B cell (primary cell): ENCODE results near the gene RIC8A. TPM values are rescaled to one million over a fixed set of nuclear protein-coding genes. Genes with fewer than 3 reads are reported as not detected.

Experiments used
- ATAC-seq: fragments of 200-7000 bp; cut with Tn5 transposase; one replicate; pipeline ENCODE4 v1.10.0; 2021; ENCODE audit warnings: low read depth, mild to moderate bottlenecking, moderate number of reproducible peaks, moderate library complexity
- CTCF ChIA-PET: fragments of 350-600 bp; sonication (Branson Sonifier 250); formaldehyde crosslinking; loops from one replicate; lab custom pipeline; 2021; ENCODE audit warnings: antibody characterized with exemption, inconsistent platforms; lab: Charles Lee
- POLR2A ChIA-PET: fragments of 350-600 bp; sonication (Branson Sonifier 250); formaldehyde crosslinking; loops from one replicate; lab custom pipeline; 2021; ENCODE audit warnings: antibody characterized with exemption; lab: Charles Lee
- DNase-seq: peaks from one replicate; pipeline ENCODE4 v3.0.0; 2013
- H2AFZ ChIP-seq: 2 replicates; pipeline ENCODE4 v1.6.1; 2012; ENCODE audit warnings: mild to moderate bottlenecking, low read depth, low read length; ENCODE audit not compliant: insufficient read depth, poor library complexity, severe bottlenecking
- H3K27ac ChIP-seq, 2 donors: 1 replicate in 1 of 2; 2 replicates in 1 of 2; pipeline ENCODE4 v1.5.1; 2012 to 2013; ENCODE audit warnings: low read length in 2 of 2, mild to moderate bottlenecking in 2 of 2, moderate library complexity in 1 of 2
- H3K27me3 ChIP-seq, 4 experiments: fragments of 200-600 bp in 1 of 4; sonication (generic) in 1 of 4; replicated peaks in 1 of 4; 1 replicate in 2 of 4; 2 replicates in 2 of 4; pipeline versions ENCODE4 v1.6.1 to v1.7.0; 2013 to 2016; ENCODE audit warnings: low read length in 3 of 4, mild to moderate bottlenecking in 2 of 4, mixed read lengths in 1 of 4, moderate library complexity in 1 of 4; ENCODE audit not compliant: insufficient read depth in 4 of 4, control insufficient read depth in 3 of 4; ENCODE audit errors: control extremely low read depth in 1 of 4
- H3K36me3 ChIP-seq, 2 experiments: replicated peaks in 1 of 2; 1 replicate in 1 of 2; 2 replicates in 1 of 2; pipeline versions ENCODE4 v1.6.1 to v1.7.1; 2013; ENCODE audit warnings: low read length in 1 of 2; ENCODE audit not compliant: insufficient read depth in 2 of 2, control insufficient read depth in 1 of 2; ENCODE audit errors: control extremely low read depth in 1 of 2, extremely low read depth in 1 of 2
- H3K4me1 ChIP-seq, 2 donors: fragments of 200-600 bp in 1 of 2; sonication (generic) in 1 of 2; 1 replicate in 1 of 2; 2 replicates in 1 of 2; pipeline versions ENCODE4 v1.5.1 to v1.6.1; 2013 to 2017; ENCODE audit warnings: low read length in 2 of 2; ENCODE audit not compliant: control insufficient read depth in 2 of 2, insufficient read depth in 2 of 2
- H3K4me2 ChIP-seq: replicated peaks from 2 replicates; pipeline ENCODE3; 2012; ENCODE audit warnings: mild to moderate bottlenecking, low read depth, low read length; ENCODE audit not compliant: poor library complexity, severe bottlenecking
- H3K4me3 ChIP-seq, 5 experiments: fragments of 200-600 bp in 1 of 5; sonication (generic) in 1 of 5; 1 replicate in 3 of 5; 2 replicates in 2 of 5; pipeline versions ENCODE4 v1.5.1 to v1.7.0; 2011 to 2016; ENCODE audit warnings: low read length in 4 of 5, mild to moderate bottlenecking in 4 of 5, low read depth in 2 of 5, control low read depth in 1 of 5, moderate library complexity in 1 of 5; ENCODE audit not compliant: insufficient read depth in 1 of 5; ENCODE audit errors: control extremely low read depth in 1 of 5, extremely low read depth in 1 of 5
- H3K79me2 ChIP-seq: fragments of 200-600 bp; sonication (generic); one replicate; pipeline ENCODE4 v1.6.0; 2016; ENCODE audit warnings: low read length; ENCODE audit not compliant: control insufficient read depth, insufficient read depth
- H3K9ac ChIP-seq: fragments of 200-600 bp; sonication (generic); 2 replicates; pipeline ENCODE4 v1.6.1; 2017; ENCODE audit warnings: mild to moderate bottlenecking, low read length, moderate library complexity
- H3K9me3 ChIP-seq, 3 donors: one replicate each; pipeline versions ENCODE4 v1.6.1 to v1.7.1; 2013; ENCODE audit warnings: low read length in 2 of 3; ENCODE audit not compliant: control insufficient read depth in 2 of 3, insufficient read depth in 1 of 3; ENCODE audit errors: control extremely low read depth in 1 of 3
- H4K20me1 ChIP-seq: 2 replicates; pipeline ENCODE4 v1.6.0; 2012; ENCODE audit warnings: mild to moderate bottlenecking, low read length; ENCODE audit not compliant: insufficient read depth, control insufficient read depth, poor library complexity, severe bottlenecking
- H3K27ac Mint-ChIP-seq: one replicate; pipeline ENCODE4 v1.8.0; 2021; ENCODE audit warnings: mixed read lengths
- H3K27me3 Mint-ChIP-seq: one replicate; pipeline ENCODE4 v1.8.0; 2021; ENCODE audit warnings: mixed read lengths
- H3K4me1 Mint-ChIP-seq: one replicate; pipeline ENCODE4 v1.8.0; 2021; ENCODE audit warnings: mixed read lengths
- H3K4me3 Mint-ChIP-seq: one replicate; pipeline ENCODE4 v1.8.0; 2021; ENCODE audit warnings: mixed read lengths
- H3K9me3 Mint-ChIP-seq: one replicate; pipeline ENCODE4 v1.8.0; 2022; ENCODE audit warnings: mixed read lengths; ENCODE audit not compliant: insufficient read depth
- CTCF ChIP-seq: fragments of 200-600 bp; IDR thresholded peaks from one replicate; pipeline ENCODE4 v1.8.0; 2022; ENCODE audit warnings: antibody characterized with exemption, mild to moderate bottlenecking
- EZH2 ChIP-seq: IDR thresholded peaks from 2 replicates; pipeline ENCODE4 v1.6.1; 2012; ENCODE audit warnings: borderline replicate concordance, low read depth, mild to moderate bottlenecking, moderate library complexity, low read length; ENCODE audit not compliant: insufficient read depth, poor library complexity, severe bottlenecking
- WGBS: methylation state at CpG from one replicate; pipeline ENCODE4 v1.1.5; 2013; ENCODE audit warnings: missing lambda C conversion rate; ENCODE audit not compliant: insufficient coverage; 5-methylcytosine and 5-hydroxymethylcytosine counted together
- intact Hi-C: fragments of 100-400 bp; cut with micrococcal nuclease; formaldehyde crosslinking; loops from one replicate; pipeline ENCODE4 v1.10.0; 2022
- polyA plus RNA-seq: library from polyadenylated mRNA; depleted of rRNA; stranded (reverse); fragments of >200 nt; gene quantifications from 2 replicates; pipeline ENCODE4 v1.2.3, GENCODE V29; 2012
- total RNA-seq, 2 donors: library from RNA; stranded (reverse); fragments of 120-200 nt in 1 of 2; gene quantifications; 1 replicate in 1 of 2; 2 replicates in 1 of 2; pipeline versions ENCODE4 v1.2.3 to v1.2.4, GENCODE V29; 2013 to 2022

Gene RIC8A
- total and polyA plus RNA-seq, 2 donors (not counting 1 experiment from before 2014, with no cell fraction given) = 100 to 102 TPM

GRCh38 chr11:209275-210121, 2.0 kb downstream of the RIC8A start:
- DNase-seq (no peak), ATAC-seq (no peak)
- Histone ChIP-seq H3K4me1 (peaks cover 26 to 43% of the 10 kb centered on the region in 2 donors), H3K4me3 (peak overlapping the region; percentile 54 to 89 (median 87)), H4K20me1 (peaks cover 68% of the 10 kb centered on the region), H3K9ac (peak overlapping the region; percentile 90), H3K27ac (peak overlapping the region; percentile 22 to 96), H2AFZ (peak overlapping the region; percentile 69), H3K79me2 (peaks cover 53% of the 10 kb centered on the region), H3K36me3 (peaks cover 0 to 60% of the 10 kb centered on the region in 2 experiments), H3K9me3 (no peaks in the 10 kb centered on the region), H3K4me2 (peak overlapping the region; percentile 90), H3K27me3 (no peaks in the 10 kb centered on the region)
- no peaks in the 10 kb centered on the region for H3K27me3 Mint-ChIP-seq
- peak overlapping the region; percentile 98 for H3K4me3 Mint-ChIP-seq
- whole genome bisulfite sequencing = 70% methylated on average over 28 of the region's 29 CpGs
- H3K4me1 Mint-ChIP-seq = peaks cover 41% of the 10 kb centered on the region
- TF ChIP-seq EZH2 (no peak), CTCF (no peak)
- H3K9me3 Mint-ChIP-seq = no peaks in the 10 kb centered on the region
- ChIA-PET POLR2A (interaction anchor here (1.5 to 3.2 kb wide), 4 partner anchors 27 to 91 kb away, joined by 3 to 25 read pairs (median 14); partner anchors contain the start of genes PSMD13 and SIRT3), CTCF (interaction anchor here (1.7 to 4.0 kb wide), 2 partner anchors 27 to 240 kb away, joined by 4 to 33 read pairs; partner anchors contain the start of genes PSMD13, PTDSS2 and SIRT3)
- peak overlapping the region; percentile 100 for H3K27ac Mint-ChIP-seq
- intact Hi-C loops = loop anchor here (5.0 kb wide), 2 partner anchors 328 to 588 kb away; partner anchors contain the start of genes HRAS, LRRC56 and SLC25A22
